C4-2B (cell line): ENCODE data around the gene JARID2.

Experiments used
- CTCF ChIP-seq: fragments of 450-650 bp; conservative IDR thresholded peaks from 2 replicates; pipeline ENCODE4 v1.5.1; 2017; ENCODE audit warnings: mild to moderate bottlenecking
- ZFX ChIP-seq: fragments of 450-650 bp; IDR thresholded peaks from 2 replicates; pipeline ENCODE4 v1.6.1; 2017

GRCh38 chr6:15264412-15264811, 18.5 kb downstream of the JARID2 start:
- TF ChIP-seq CTCF (no peak), ZFX (no peak)
